H1 (cell line): ENCODE measurements around the gene TMEM121B. TPM values are rescaled to one million over a fixed set of nuclear protein-coding genes. Genes with fewer than 3 reads are reported as not detected.

Experiments
- BCL11A ChIP-seq, 2 experiments: IDR thresholded peaks; one replicate each; pipeline ENCODE4 v1.6.1; 2011; ENCODE audit warnings: low read depth in 2 of 2, low read length in 2 of 2, mild to moderate bottlenecking in 2 of 2
- CBX8 ChIP-seq: fragments of 300-800, 300-1000 bp; sonication (generic); IDR thresholded peaks from 2 replicates; pipeline ENCODE4 v1.7.1; 2016; ENCODE audit warnings: low read depth, low read length, borderline replicate concordance
- CTBP2 ChIP-seq: IDR thresholded peaks from 2 replicates; pipeline ENCODE4 v1.7.0; 2011; ENCODE audit warnings: borderline replicate concordance, mild to moderate bottlenecking, moderate library complexity, mixed read lengths, low read length; ENCODE audit not compliant: insufficient read depth, insufficient read length
- KDM4A ChIP-seq: IDR thresholded peaks from one replicate; pipeline ENCODE4 v1.7.1; 2012; ENCODE audit warnings: low read depth, mild to moderate bottlenecking, moderate library complexity, low read length, inconsistent platforms; ENCODE audit not compliant: severe bottlenecking
- POLR2A ChIP-seq, 2 experiments: IDR thresholded peaks; 1 replicate in 1 of 2; 2 replicates in 1 of 2; pipeline ENCODE4 v1.6.1; 2011; ENCODE audit warnings: low read depth in 2 of 2, low read length in 2 of 2, mild to moderate bottlenecking in 2 of 2; ENCODE audit errors: control extremely low read depth in 1 of 2
- SP4 ChIP-seq: IDR thresholded peaks from 2 replicates; pipeline ENCODE4 v1.6.1; 2012; ENCODE audit warnings: low read length, inconsistent platforms
- SRF ChIP-seq: IDR thresholded peaks from 2 replicates; pipeline ENCODE4 v1.6.1; 2011; ENCODE audit warnings: mild to moderate bottlenecking, low read depth, low read length, moderate library complexity
- TAF1 ChIP-seq: IDR thresholded peaks from 2 replicates; pipeline ENCODE4 v1.6.1; 2011; ENCODE audit warnings: mild to moderate bottlenecking, low read depth, low read length
- TAF7 ChIP-seq: optimal IDR thresholded peaks from 2 replicates; pipeline ENCODE3; 2011; ENCODE audit warnings: low read depth, mild to moderate bottlenecking, inconsistent platforms, low read length, moderate library complexity, borderline replicate concordance
- YY1 ChIP-seq: IDR thresholded peaks from 2 replicates; pipeline ENCODE4 v1.6.1; 2011; ENCODE audit warnings: low read depth, mild to moderate bottlenecking, low read length
- polyA plus RNA-seq, 7 experiments: library from polyadenylated mRNA; depleted of rRNA in 3 of 7; stranded (reverse) in 5 of 7; unstranded in 2 of 7; fragments of >200 nt in 5 of 7; fragments of 200-250 nt in 2 of 7; gene quantifications; 1 replicate in 5 of 7; 2 replicates in 1 of 7; 4 replicates in 1 of 7; pipeline versions ENCODE4 v1.2.1 to v1.2.3, GENCODE V29; 2011 to 2013; ENCODE audit warnings: missing spikeins in 2 of 7, mixed read lengths in 2 of 7
- total RNA-seq: library from RNA; stranded (reverse); fragmentation: NEBNext Ultra II Directional; extraction: Animal tissue kit (Norgen Biotek cat#: 25700); gene quantifications from 2 replicates; pipeline ENCODE4 v1.2.1, GENCODE V29; 2021
- TF ChIP-seq, protein P1 (sequence below): fragments of 300-600 bp; sonication (generic); IDR thresholded peaks from 2 replicates; pipeline ENCODE4 v1.7.1; 2012; ENCODE audit warnings: low read length, moderate library complexity, mild to moderate bottlenecking, inconsistent platforms; ENCODE audit not compliant: insufficient replicate concordance
- TF ChIP-seq, protein P2 (sequence below): IDR thresholded peaks from 2 replicates; pipeline ENCODE4 v1.6.1; 2012; ENCODE audit warnings: inconsistent platforms

TMEM121B gene
- total and polyA plus RNA-seq, 2 of the 8 experiments (the other 6 are each of a cell fraction or from before 2014, with no cell fraction given) = 4.3 to 6.9 TPM

DNA sequence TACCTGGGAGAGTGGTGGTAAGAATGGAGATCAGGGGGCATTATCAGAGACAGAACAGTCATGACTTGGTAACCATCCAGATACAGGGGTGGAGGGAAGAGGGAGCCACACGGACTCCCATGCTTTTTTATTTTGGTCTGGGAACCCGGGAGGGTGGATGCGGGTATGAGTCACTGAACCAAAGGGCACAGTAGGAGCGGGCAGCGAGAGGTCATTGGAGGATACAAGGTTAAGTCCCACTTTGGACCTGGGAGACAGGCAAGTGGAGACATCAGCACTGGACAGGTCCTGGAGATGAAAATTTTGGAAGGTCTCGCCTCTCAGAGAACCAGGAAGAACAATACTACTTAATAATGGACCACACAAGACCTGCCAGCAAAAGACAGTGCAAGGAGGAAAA lies 31.2 kb upstream of the TMEM121B start (continued):
- TF ChIP-seq, protein P1, sequence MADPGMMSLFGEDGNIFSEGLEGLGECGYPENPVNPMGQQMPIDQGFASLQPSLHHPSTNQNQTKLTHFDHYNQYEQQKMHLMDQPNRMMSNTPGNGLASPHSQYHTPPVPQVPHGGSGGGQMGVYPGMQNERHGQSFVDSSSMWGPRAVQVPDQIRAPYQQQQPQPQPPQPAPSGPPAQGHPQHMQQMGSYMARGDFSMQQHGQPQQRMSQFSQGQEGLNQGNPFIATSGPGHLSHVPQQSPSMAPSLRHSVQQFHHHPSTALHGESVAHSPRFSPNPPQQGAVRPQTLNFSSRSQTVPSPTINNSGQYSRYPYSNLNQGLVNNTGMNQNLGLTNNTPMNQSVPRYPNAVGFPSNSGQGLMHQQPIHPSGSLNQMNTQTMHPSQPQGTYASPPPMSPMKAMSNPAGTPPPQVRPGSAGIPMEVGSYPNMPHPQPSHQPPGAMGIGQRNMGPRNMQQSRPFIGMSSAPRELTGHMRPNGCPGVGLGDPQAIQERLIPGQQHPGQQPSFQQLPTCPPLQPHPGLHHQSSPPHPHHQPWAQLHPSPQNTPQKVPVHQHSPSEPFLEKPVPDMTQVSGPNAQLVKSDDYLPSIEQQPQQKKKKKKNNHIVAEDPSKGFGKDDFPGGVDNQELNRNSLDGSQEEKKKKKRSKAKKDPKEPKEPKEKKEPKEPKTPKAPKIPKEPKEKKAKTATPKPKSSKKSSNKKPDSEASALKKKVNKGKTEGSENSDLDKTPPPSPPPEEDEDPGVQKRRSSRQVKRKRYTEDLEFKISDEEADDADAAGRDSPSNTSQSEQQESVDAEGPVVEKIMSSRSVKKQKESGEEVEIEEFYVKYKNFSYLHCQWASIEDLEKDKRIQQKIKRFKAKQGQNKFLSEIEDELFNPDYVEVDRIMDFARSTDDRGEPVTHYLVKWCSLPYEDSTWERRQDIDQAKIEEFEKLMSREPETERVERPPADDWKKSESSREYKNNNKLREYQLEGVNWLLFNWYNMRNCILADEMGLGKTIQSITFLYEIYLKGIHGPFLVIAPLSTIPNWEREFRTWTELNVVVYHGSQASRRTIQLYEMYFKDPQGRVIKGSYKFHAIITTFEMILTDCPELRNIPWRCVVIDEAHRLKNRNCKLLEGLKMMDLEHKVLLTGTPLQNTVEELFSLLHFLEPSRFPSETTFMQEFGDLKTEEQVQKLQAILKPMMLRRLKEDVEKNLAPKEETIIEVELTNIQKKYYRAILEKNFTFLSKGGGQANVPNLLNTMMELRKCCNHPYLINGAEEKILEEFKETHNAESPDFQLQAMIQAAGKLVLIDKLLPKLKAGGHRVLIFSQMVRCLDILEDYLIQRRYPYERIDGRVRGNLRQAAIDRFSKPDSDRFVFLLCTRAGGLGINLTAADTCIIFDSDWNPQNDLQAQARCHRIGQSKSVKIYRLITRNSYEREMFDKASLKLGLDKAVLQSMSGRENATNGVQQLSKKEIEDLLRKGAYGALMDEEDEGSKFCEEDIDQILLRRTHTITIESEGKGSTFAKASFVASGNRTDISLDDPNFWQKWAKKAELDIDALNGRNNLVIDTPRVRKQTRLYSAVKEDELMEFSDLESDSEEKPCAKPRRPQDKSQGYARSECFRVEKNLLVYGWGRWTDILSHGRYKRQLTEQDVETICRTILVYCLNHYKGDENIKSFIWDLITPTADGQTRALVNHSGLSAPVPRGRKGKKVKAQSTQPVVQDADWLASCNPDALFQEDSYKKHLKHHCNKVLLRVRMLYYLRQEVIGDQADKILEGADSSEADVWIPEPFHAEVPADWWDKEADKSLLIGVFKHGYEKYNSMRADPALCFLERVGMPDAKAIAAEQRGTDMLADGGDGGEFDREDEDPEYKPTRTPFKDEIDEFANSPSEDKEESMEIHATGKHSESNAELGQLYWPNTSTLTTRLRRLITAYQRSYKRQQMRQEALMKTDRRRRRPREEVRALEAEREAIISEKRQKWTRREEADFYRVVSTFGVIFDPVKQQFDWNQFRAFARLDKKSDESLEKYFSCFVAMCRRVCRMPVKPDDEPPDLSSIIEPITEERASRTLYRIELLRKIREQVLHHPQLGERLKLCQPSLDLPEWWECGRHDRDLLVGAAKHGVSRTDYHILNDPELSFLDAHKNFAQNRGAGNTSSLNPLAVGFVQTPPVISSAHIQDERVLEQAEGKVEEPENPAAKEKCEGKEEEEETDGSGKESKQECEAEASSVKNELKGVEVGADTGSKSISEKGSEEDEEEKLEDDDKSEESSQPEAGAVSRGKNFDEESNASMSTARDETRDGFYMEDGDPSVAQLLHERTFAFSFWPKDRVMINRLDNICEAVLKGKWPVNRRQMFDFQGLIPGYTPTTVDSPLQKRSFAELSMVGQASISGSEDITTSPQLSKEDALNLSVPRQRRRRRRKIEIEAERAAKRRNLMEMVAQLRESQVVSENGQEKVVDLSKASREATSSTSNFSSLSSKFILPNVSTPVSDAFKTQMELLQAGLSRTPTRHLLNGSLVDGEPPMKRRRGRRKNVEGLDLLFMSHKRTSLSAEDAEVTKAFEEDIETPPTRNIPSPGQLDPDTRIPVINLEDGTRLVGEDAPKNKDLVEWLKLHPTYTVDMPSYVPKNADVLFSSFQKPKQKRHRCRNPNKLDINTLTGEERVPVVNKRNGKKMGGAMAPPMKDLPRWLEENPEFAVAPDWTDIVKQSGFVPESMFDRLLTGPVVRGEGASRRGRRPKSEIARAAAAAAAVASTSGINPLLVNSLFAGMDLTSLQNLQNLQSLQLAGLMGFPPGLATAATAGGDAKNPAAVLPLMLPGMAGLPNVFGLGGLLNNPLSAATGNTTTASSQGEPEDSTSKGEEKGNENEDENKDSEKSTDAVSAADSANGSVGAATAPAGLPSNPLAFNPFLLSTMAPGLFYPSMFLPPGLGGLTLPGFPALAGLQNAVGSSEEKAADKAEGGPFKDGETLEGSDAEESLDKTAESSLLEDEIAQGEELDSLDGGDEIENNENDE = no peak
- no peak for TF ChIP-seq TAF1
- TF ChIP-seq CTBP2 = no peak
- no peak for TF ChIP-seq SP4
- TF ChIP-seq CBX8 = no peak
- TF ChIP-seq TAF7 = no peak
- TF ChIP-seq SRF = no peak
- no peak for TF ChIP-seq YY1
- TF ChIP-seq, protein P2, sequence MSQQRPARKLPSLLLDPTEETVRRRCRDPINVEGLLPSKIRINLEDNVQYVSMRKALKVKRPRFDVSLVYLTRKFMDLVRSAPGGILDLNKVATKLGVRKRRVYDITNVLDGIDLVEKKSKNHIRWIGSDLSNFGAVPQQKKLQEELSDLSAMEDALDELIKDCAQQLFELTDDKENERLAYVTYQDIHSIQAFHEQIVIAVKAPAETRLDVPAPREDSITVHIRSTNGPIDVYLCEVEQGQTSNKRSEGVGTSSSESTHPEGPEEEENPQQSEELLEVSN = no peak
- TF ChIP-seq POLR2A (IDR thresholded peaks at IDR 0.05; ENCODE audit: control extremely low read depth in 1 of 2, low read depth in 2 of 2, low read length in 2 of 2) = no peak
- no peak for TF ChIP-seq BCL11A (IDR thresholded peaks at IDR 0.05; ENCODE audit: low read depth in 2 of 2, low read length in 2 of 2)
- no peak for TF ChIP-seq KDM4A
